ENCODE measurements around the gene MBP.

DNA sequence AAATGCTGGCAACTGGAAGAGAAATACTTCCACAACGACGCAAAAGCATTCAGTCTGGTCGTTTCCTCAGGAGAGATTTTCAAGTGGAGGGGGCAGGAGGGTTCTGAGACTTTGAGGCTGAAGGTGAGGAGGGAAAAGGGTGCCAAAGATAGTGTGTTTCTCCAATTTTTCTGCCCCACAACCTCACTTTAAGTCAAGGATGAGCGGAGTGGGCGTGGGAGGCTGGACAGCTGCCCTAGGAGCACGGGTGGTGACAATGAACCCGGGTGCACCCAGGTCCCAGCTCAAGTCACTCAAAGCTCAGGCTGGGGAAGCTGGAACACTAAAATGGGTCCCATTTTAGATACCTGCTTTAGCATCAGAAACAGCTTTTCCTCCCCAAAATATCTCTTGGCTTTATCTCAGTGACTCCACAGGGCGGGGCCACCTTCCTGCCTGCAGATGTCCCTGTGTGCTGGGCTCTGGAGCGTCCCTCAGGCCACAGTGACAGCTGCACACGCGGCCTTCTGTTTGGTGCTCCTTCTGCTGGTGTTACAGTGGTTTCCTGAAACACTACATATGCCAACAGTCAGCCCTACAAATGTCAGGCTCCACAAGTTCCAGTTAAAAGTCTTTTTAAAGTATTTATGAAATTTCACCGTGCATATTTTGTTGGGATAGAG lies 1.4 kb upstream of the MBP start:
- no peak for TF ChIP-seq MAX (IDR thresholded peaks at IDR 0.05; ENCODE audit: low read depth, low read length)
- peak; percentile 9 to 32 (median 17); a peak in 2 of 6 replicates for TF ChIP-seq CTCF (IDR thresholded peaks at IDR 0.05 in 2 of 3, conservative IDR thresholded peaks at IDR 0.05 in 1 of 3; ENCODE audit: control insufficient read depth in 2 of 3, extremely low read depth in 1 of 3, insufficient read depth in 1 of 3, low read depth in 3 of 3, low read length in 3 of 3)
- no peak for TF ChIP-seq TCF3 (IDR thresholded peaks at IDR 0.05; ENCODE audit: borderline replicate concordance, insufficient read depth, low read depth, low read length)
- no peak for TF ChIP-seq IRF4 (IDR thresholded peaks at IDR 0.05; ENCODE audit: low read depth, low read length)
- TF ChIP-seq RBBP5 (conservative IDR thresholded peaks at IDR 0.05), result no peak

Data from GM12878 (cell line).